ENCODE measurements around the gene COL17A1.

COL17A1 gene

GRCh38 chr10:104098358-104098925 lies 12.8 kb upstream of the COL17A1 start:
- Histone ChIP-seq H3K4me1 (ENCODE audit: control insufficient read depth, insufficient read depth, low read length, unreplicated experiment) (peaks cover 30% of the 10 kb centered on the region), H3K79me2 (ENCODE audit: control insufficient read depth, insufficient read depth, low read length, unreplicated experiment) (no peaks in the 10 kb centered on the region), H3K27ac (ENCODE audit: low read depth, low read length) (peak overlapping the region; percentile 67), H2AFZ (ENCODE audit: low read length, unreplicated experiment) (no peak overlapping the region), H3K4me3 (ENCODE audit: low read depth, low read length) (peak overlapping the region; percentile 15; the same call in 1 of the 2 replicates), H3K36me3 (ENCODE audit: insufficient read depth, low read length) (peaks cover 5% of the 10 kb centered on the region; the same call in 1 of the 2 replicates), H3K27me3 (ENCODE audit: insufficient read depth, low read length) (no peaks in the 10 kb centered on the region)

DNA sequence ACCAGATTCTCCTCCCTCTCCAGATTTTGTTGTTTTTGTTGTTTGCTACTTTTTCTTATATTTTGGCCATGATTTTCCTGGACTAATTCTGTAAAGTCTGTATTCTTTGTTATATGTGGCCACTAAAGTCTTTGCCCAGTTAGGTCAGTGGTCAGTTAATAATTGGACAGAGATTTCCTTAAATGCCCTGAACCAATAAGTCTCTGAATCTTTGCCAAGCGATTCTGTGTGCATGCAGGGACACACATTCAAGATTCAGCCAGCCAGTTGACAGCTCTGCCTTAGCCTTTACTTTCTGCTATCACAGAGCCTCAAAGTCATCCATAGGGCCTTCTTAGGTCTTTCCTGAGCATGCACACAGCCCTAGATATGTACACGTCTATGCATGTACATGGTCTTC lies 11.0 kb upstream of the COL17A1 start:
- H2AFZ ChIP-seq (ENCODE audit: low read length, unreplicated experiment) = no peak overlapping the region
- H3K4me1 ChIP-seq (ENCODE audit: control insufficient read depth, insufficient read depth, low read length, unreplicated experiment) = peaks cover 30% of the 10 kb centered on the region
- no peaks in the 10 kb centered on the region for H3K27me3 ChIP-seq (ENCODE audit: insufficient read depth, low read length)

GRCh38 chr10:104092749-104093148 lies 7.1 kb upstream of the COL17A1 start:
- no peak overlapping the region for H2AFZ ChIP-seq (ENCODE audit: low read length, unreplicated experiment)
- H3K36me3 ChIP-seq (ENCODE audit: insufficient read depth, low read length) = peaks cover 10% of the 10 kb centered on the region; the same call in 1 of the 2 replicates
- H3K4me1 ChIP-seq (ENCODE audit: control insufficient read depth, insufficient read depth, low read length, unreplicated experiment) = no peaks in the 10 kb centered on the region
- H3K27me3 ChIP-seq (ENCODE audit: insufficient read depth, low read length) = no peaks in the 10 kb centered on the region
- H3K79me2 ChIP-seq (ENCODE audit: control insufficient read depth, insufficient read depth, low read length, unreplicated experiment) = no peaks in the 10 kb centered on the region
- H3K4me3 ChIP-seq (ENCODE audit: low read depth, low read length) = no peak overlapping the region
- no peak overlapping the region for H3K27ac ChIP-seq (ENCODE audit: low read depth, low read length)

More for the DNA sequence above, 11.0 kb upstream of the COL17A1 start:
- no peaks in the 10 kb centered on the region for H3K79me2 ChIP-seq (ENCODE audit: control insufficient read depth, insufficient read depth, low read length, unreplicated experiment)
- peaks cover 10% of the 10 kb centered on the region; the same call in 1 of the 2 replicates for H3K36me3 ChIP-seq (ENCODE audit: insufficient read depth, low read length)
- H3K27ac ChIP-seq (ENCODE audit: low read depth, low read length) = no peak overlapping the region
- H3K4me3 ChIP-seq (ENCODE audit: low read depth, low read length) = no peak overlapping the region

- H3K27ac ChIP-seq (ENCODE audit: low read depth, low read length) = no peak overlapping the region
- H3K27me3 ChIP-seq (ENCODE audit: insufficient read depth, low read length) = no peaks in the 10 kb centered on the region
- peak overlapping the region; percentile 21 for H2AFZ ChIP-seq (ENCODE audit: low read length, unreplicated experiment)
These were observed 4.9 kb upstream of the COL17A1 start for GRCh38 chr10:104090611-104091010.

DNA sequence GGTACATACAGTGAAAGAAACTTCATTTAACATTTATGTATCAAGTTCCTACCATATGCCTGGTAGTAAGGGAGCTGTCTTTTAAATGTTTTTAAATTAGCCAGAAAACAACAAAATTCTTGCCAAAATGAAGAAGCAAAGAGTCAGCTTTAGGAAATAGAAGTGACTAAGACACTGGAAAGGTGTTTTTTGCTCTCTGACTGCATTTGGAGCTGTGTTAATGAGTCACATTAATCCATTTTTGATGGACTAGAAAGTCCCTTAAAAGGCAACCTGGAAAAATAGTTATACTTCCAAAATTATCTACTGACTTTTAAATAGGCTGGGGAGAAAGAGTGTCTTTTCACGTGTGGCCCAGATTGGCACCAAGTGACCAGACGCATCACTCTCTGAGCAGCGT lies 3.9 kb upstream of the COL17A1 start:
- Histone ChIP-seq H3K27ac (ENCODE audit: low read depth, low read length) (no peak overlapping the region), H3K27me3 (ENCODE audit: insufficient read depth, low read length) (no peaks in the 10 kb centered on the region), H3K36me3 (ENCODE audit: insufficient read depth, low read length) (peaks cover 5% of the 10 kb centered on the region; the same call in 1 of the 2 replicates), H3K79me2 (ENCODE audit: control insufficient read depth, insufficient read depth, low read length, unreplicated experiment) (no peaks in the 10 kb centered on the region), H3K4me1 (ENCODE audit: control insufficient read depth, insufficient read depth, low read length, unreplicated experiment) (no peaks in the 10 kb centered on the region), H3K4me3 (ENCODE audit: low read depth, low read length) (no peak overlapping the region), H2AFZ (ENCODE audit: low read length, unreplicated experiment) (no peak overlapping the region)

More at GRCh38 chr10:104090611-104091010, 4.9 kb upstream of the COL17A1 start:
- Histone ChIP-seq H3K4me1 (ENCODE audit: control insufficient read depth, insufficient read depth, low read length, unreplicated experiment) (no peaks in the 10 kb centered on the region), H3K36me3 (ENCODE audit: insufficient read depth, low read length) (peaks cover 5% of the 10 kb centered on the region; the same call in 1 of the 2 replicates), H3K79me2 (ENCODE audit: control insufficient read depth, insufficient read depth, low read length, unreplicated experiment) (no peaks in the 10 kb centered on the region), H3K4me3 (ENCODE audit: low read depth, low read length) (no peak overlapping the region)

GRCh38 chr10:104088239-104088638 lies 2.6 kb upstream of the COL17A1 start:
- no peak overlapping the region for H3K27ac ChIP-seq (ENCODE audit: low read depth, low read length)
- H2AFZ ChIP-seq (ENCODE audit: low read length, unreplicated experiment) = no peak overlapping the region
- no peaks in the 10 kb centered on the region for H3K4me1 ChIP-seq (ENCODE audit: control insufficient read depth, insufficient read depth, low read length, unreplicated experiment)
- peaks cover 5% of the 10 kb centered on the region; the same call in 1 of the 2 replicates for H3K36me3 ChIP-seq (ENCODE audit: insufficient read depth, low read length)
- no peaks in the 10 kb centered on the region for H3K27me3 ChIP-seq (ENCODE audit: insufficient read depth, low read length)
- no peak overlapping the region for H3K4me3 ChIP-seq (ENCODE audit: low read depth, low read length)
- no peaks in the 10 kb centered on the region for H3K79me2 ChIP-seq (ENCODE audit: control insufficient read depth, insufficient read depth, low read length, unreplicated experiment)

- Histone ChIP-seq H3K4me3 (ENCODE audit: low read depth, low read length) (no peak overlapping the region), H3K36me3 (ENCODE audit: insufficient read depth, low read length) (no peaks in the 10 kb centered on the region), H2AFZ (ENCODE audit: low read length, unreplicated experiment) (no peak overlapping the region), H3K27ac (ENCODE audit: low read depth, low read length) (no peak overlapping the region), H3K4me1 (ENCODE audit: control insufficient read depth, insufficient read depth, low read length, unreplicated experiment) (no peaks in the 10 kb centered on the region), H3K27me3 (ENCODE audit: insufficient read depth, low read length) (no peaks in the 10 kb centered on the region), H3K79me2 (ENCODE audit: control insufficient read depth, insufficient read depth, low read length, unreplicated experiment) (no peaks in the 10 kb centered on the region)
These were observed 1.1 kb downstream of the COL17A1 start for GRCh38 chr10:104084482-104085142.

DNA sequence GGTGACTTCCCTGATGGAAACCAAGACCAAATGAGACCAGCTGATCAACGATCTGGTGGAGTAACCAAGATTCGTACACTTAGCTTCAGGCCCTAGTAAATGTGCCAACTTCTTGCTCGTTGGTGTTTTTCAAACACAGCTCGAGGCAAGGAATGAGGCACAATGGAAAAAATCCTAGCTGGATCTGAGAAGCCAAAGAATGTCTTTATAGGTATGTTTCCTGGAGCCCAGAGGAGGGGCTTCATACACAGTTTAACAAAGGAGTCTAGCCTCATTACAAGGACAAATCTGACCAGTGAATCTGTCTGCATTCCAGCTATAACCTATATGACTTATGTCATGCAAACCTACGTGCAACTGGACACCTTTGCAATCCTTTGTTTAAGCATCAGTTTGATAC lies 3.7 kb downstream of the COL17A1 start:
- H3K27ac ChIP-seq (ENCODE audit: low read depth, low read length) = no peak overlapping the region
- no peaks in the 10 kb centered on the region for H3K36me3 ChIP-seq (ENCODE audit: insufficient read depth, low read length)
- H3K4me3 ChIP-seq (ENCODE audit: low read depth, low read length) = no peak overlapping the region
- H3K27me3 ChIP-seq (ENCODE audit: insufficient read depth, low read length) = no peaks in the 10 kb centered on the region
- H3K79me2 ChIP-seq (ENCODE audit: control insufficient read depth, insufficient read depth, low read length, unreplicated experiment) = no peaks in the 10 kb centered on the region
- peaks cover 6% of the 10 kb centered on the region for H3K4me1 ChIP-seq (ENCODE audit: control insufficient read depth, insufficient read depth, low read length, unreplicated experiment)
- H2AFZ ChIP-seq (ENCODE audit: low read length, unreplicated experiment) = no peak overlapping the region

DNA sequence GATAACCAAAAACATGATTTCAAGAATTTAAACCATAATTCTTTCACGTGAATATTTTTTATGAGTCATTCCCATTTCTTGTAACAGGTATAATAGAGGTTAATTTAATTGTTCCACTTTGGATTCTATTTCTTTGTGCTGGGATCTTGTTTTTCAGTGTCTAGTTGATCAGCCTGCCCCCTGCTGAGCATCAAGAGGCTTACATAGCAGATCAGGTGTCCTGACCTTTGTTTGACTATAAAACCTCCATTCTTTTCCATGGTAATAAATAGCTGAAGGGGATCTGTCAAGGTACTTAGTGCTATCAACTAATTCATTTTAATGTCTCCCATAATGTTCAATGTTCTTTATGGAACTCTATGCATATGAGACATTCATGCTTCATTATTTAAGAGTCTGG lies 4.9 kb downstream of the COL17A1 start:
- Histone ChIP-seq H3K4me1 (ENCODE audit: control insufficient read depth, insufficient read depth, low read length, unreplicated experiment) (peaks cover 9% of the 10 kb centered on the region), H3K27me3 (ENCODE audit: insufficient read depth, low read length) (no peaks in the 10 kb centered on the region), H3K4me3 (ENCODE audit: low read depth, low read length) (no peak overlapping the region), H3K79me2 (ENCODE audit: control insufficient read depth, insufficient read depth, low read length, unreplicated experiment) (no peaks in the 10 kb centered on the region), H3K27ac (ENCODE audit: low read depth, low read length) (no peak overlapping the region), H2AFZ (ENCODE audit: low read length, unreplicated experiment) (no peak overlapping the region), H3K36me3 (ENCODE audit: insufficient read depth, low read length) (no peaks in the 10 kb centered on the region)

- Histone ChIP-seq H3K27me3 (ENCODE audit: insufficient read depth, low read length) (no peaks in the 10 kb centered on the region), H3K4me3 (ENCODE audit: low read depth, low read length) (no peak overlapping the region), H2AFZ (ENCODE audit: low read length, unreplicated experiment) (no peak overlapping the region)
These were observed 8.0 kb downstream of the COL17A1 start for GRCh38 chr10:104077663-104078151.

GRCh38 chr10:104077247-104077646 lies 8.4 kb downstream of the COL17A1 start:
- H3K27me3 ChIP-seq (ENCODE audit: insufficient read depth, low read length) = no peaks in the 10 kb centered on the region
- H3K27ac ChIP-seq (ENCODE audit: low read depth, low read length) = no peak overlapping the region
- no peak overlapping the region for H2AFZ ChIP-seq (ENCODE audit: low read length, unreplicated experiment)
- H3K4me3 ChIP-seq (ENCODE audit: low read depth, low read length) = no peak overlapping the region
- peaks cover 9% of the 10 kb centered on the region for H3K4me1 ChIP-seq (ENCODE audit: control insufficient read depth, insufficient read depth, low read length, unreplicated experiment)
- H3K36me3 ChIP-seq (ENCODE audit: insufficient read depth, low read length) = no peaks in the 10 kb centered on the region
- no peaks in the 10 kb centered on the region for H3K79me2 ChIP-seq (ENCODE audit: control insufficient read depth, insufficient read depth, low read length, unreplicated experiment)

More at GRCh38 chr10:104077663-104078151, 8.0 kb downstream of the COL17A1 start:
- no peaks in the 10 kb centered on the region for H3K36me3 ChIP-seq (ENCODE audit: insufficient read depth, low read length)
- no peaks in the 10 kb centered on the region for H3K79me2 ChIP-seq (ENCODE audit: control insufficient read depth, insufficient read depth, low read length, unreplicated experiment)
- peaks cover 9% of the 10 kb centered on the region for H3K4me1 ChIP-seq (ENCODE audit: control insufficient read depth, insufficient read depth, low read length, unreplicated experiment)
- no peak overlapping the region for H3K27ac ChIP-seq (ENCODE audit: low read depth, low read length)
